HG02870 (cell line): ENCODE data around the gene RNASE11.

Experiments
- ATAC-seq: cut with Tn5 transposase; IDR thresholded peaks from one replicate; pipeline ENCODE4 v1.9.1; 2021; ENCODE audit warnings: mild to moderate bottlenecking, moderate library complexity; ENCODE audit not compliant: unreplicated experiment

Gene RNASE11

GRCh38 chr14:20546877-20547276, 40.9 kb downstream of the RNASE11 start:
- no peak for ATAC-seq

- no peak for ATAC-seq
These were observed 47.9 kb downstream of the RNASE11 start for GRCh38 chr14:20539906-20540305.
